ENCODE results near the gene LRRFIP1.
"Not testable (repeated sequence)": the region's sequence is repeated elsewhere in the genome, so short reads cannot be mapped to it uniquely, and the experiment has no call there.

LRRFIP1 gene

DNA sequence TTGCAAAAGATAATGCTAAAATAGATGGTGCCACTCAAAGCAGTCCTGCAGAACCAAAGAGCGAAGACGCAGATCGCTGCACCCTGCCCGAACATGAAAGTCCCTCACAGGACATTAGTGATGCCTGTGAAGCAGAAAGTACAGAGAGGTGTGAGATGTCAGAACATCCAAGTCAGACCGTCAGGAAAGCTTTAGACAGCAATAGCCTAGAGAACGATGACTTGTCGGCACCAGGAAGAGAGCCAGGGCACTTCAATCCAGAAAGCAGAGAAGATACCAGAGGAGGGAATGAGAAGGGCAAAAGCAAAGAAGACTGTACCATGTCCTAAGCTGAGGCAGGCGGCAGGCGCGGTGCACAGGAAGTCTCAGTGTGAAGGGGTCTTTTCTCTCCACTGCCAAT, 136.4 kb downstream of the LRRFIP1 start:
- no peaks in the 10 kb centered on the region for H3K4me1 ChIP-seq (ENCODE audit: low read length)
- H4K20me1 ChIP-seq (ENCODE audit: insufficient read depth, low read length), result no peaks in the 10 kb centered on the region
- no peak overlapping the region for H2AFZ ChIP-seq (ENCODE audit: low read depth, low read length)
- H3K4me3 ChIP-seq (ENCODE audit: low read length), result no peak overlapping the region
- no peaks in the 10 kb centered on the region for H3K79me2 ChIP-seq (ENCODE audit: low read length)
- no peaks in the 10 kb centered on the region for H3K27me3 ChIP-seq (ENCODE audit: low read depth, low read length)
- peaks cover 4% of the 10 kb centered on the region for H3K36me3 ChIP-seq (replicated peaks; ENCODE audit: low read depth, low read length)
- H3K9me3 ChIP-seq (ENCODE audit: insufficient read depth, low read length), result no peaks in the 10 kb centered on the region
- H3K9ac ChIP-seq (ENCODE audit: low read length), result no peak overlapping the region
- no peak for TF ChIP-seq CTCF (IDR thresholded peaks at IDR 0.05; ENCODE audit: low read depth, low read length)
- no peak for TF ChIP-seq EZH2phosphoT487 (IDR thresholded peaks at IDR 0.05; ENCODE audit: low read depth)
- H3K4me2 ChIP-seq (ENCODE audit: low read length), result no peak overlapping the region
- H3K27ac ChIP-seq (ENCODE audit: low read length), result no peak overlapping the region

- H3K4me1 ChIP-seq (ENCODE audit: low read length); H3K9ac ChIP-seq (ENCODE audit: low read length); H4K20me1 ChIP-seq (ENCODE audit: insufficient read depth, low read length); H3K9me3 ChIP-seq (ENCODE audit: insufficient read depth, low read length); H2AFZ ChIP-seq (ENCODE audit: low read depth, low read length); H3K4me2 ChIP-seq (ENCODE audit: low read length); H3K79me2 ChIP-seq (ENCODE audit: low read length); H3K27ac ChIP-seq (ENCODE audit: low read length); H3K4me3 ChIP-seq (ENCODE audit: low read length); H3K27me3 ChIP-seq (ENCODE audit: low read depth, low read length); H3K36me3 ChIP-seq (replicated peaks; ENCODE audit: low read depth, low read length): not testable (repeated sequence)
These were observed 137.7 kb downstream of the LRRFIP1 start for GRCh38 chr2:237765122-237765521.

DNA sequence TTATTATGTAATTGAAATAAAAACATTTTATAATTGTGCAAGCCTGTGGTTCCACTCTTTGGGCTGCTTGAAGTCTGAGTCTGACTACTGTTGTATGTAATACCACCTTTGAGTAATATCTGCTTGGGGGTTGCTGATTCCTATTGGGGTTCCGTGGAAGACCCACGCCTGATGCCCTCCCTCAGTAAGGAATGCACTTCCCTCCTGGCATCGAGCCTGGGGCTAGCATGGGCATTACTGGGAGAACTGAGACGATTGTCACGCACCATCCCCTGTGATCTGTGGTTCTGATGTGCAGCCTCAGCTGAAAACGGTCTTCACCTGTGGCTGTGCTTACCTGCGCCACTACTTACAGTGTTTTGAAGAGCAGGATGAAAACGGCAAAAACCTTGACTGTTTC, 138.5 kb downstream of the LRRFIP1 start:
- Histone ChIP-seq H3K27ac (ENCODE audit: low read length) (no peak overlapping the region), H3K4me1 (ENCODE audit: low read length) (no peaks in the 10 kb centered on the region), H3K9ac (ENCODE audit: low read length) (no peak overlapping the region), H3K27me3 (ENCODE audit: low read depth, low read length) (no peaks in the 10 kb centered on the region), H3K4me2 (ENCODE audit: low read length) (no peak overlapping the region), H3K79me2 (ENCODE audit: low read length) (no peaks in the 10 kb centered on the region), H3K4me3 (ENCODE audit: low read length) (no peak overlapping the region), H3K9me3 (ENCODE audit: insufficient read depth, low read length) (no peaks in the 10 kb centered on the region), H2AFZ (ENCODE audit: low read depth, low read length) (no peak overlapping the region), H3K36me3 (replicated peaks; ENCODE audit: low read depth, low read length) (no peaks in the 10 kb centered on the region), H4K20me1 (ENCODE audit: insufficient read depth, low read length) (no peaks in the 10 kb centered on the region)
- TF ChIP-seq CTCF (IDR thresholded peaks at IDR 0.05; ENCODE audit: low read depth, low read length) (no peak), EZH2phosphoT487 (IDR thresholded peaks at IDR 0.05; ENCODE audit: low read depth) (no peak)

- H3K4me1 ChIP-seq (ENCODE audit: low read length), result no peaks in the 10 kb centered on the region
- H3K36me3 ChIP-seq (replicated peaks; ENCODE audit: low read depth, low read length), result no peaks in the 10 kb centered on the region
- no peak overlapping the region for H3K9ac ChIP-seq (ENCODE audit: low read length)
- TF ChIP-seq CTCF (IDR thresholded peaks at IDR 0.05; ENCODE audit: low read depth, low read length) (no peak), EZH2phosphoT487 (IDR thresholded peaks at IDR 0.05; ENCODE audit: low read depth) (no peak)
- H4K20me1 ChIP-seq (ENCODE audit: insufficient read depth, low read length), result no peaks in the 10 kb centered on the region
- H2AFZ ChIP-seq (ENCODE audit: low read depth, low read length), result no peak overlapping the region
- H3K79me2 ChIP-seq (ENCODE audit: low read length), result no peaks in the 10 kb centered on the region
- H3K27ac ChIP-seq (ENCODE audit: low read length), result no peak overlapping the region
- no peaks in the 10 kb centered on the region for H3K9me3 ChIP-seq (ENCODE audit: insufficient read depth, low read length)
- H3K4me2 ChIP-seq (ENCODE audit: low read length), result no peak overlapping the region
- H3K27me3 ChIP-seq (ENCODE audit: low read depth, low read length), result no peaks in the 10 kb centered on the region
- H3K4me3 ChIP-seq (ENCODE audit: low read length), result no peak overlapping the region
These were observed 139.0 kb downstream of the LRRFIP1 start for GRCh38 chr2:237766340-237766739.

- H3K79me2 ChIP-seq (ENCODE audit: low read length), result no peaks in the 10 kb centered on the region
- no peak overlapping the region for H3K4me2 ChIP-seq (ENCODE audit: low read length)
- H3K4me3 ChIP-seq (ENCODE audit: low read length), result no peak overlapping the region
- no peaks in the 10 kb centered on the region for H3K4me1 ChIP-seq (ENCODE audit: low read length)
- no peaks in the 10 kb centered on the region for H3K9me3 ChIP-seq (ENCODE audit: insufficient read depth, low read length)
- no peak overlapping the region for H2AFZ ChIP-seq (ENCODE audit: low read depth, low read length)
- TF ChIP-seq EZH2phosphoT487 (IDR thresholded peaks at IDR 0.05; ENCODE audit: low read depth) (no peak), CTCF (IDR thresholded peaks at IDR 0.05; ENCODE audit: low read depth, low read length) (no peak)
- H4K20me1 ChIP-seq (ENCODE audit: insufficient read depth, low read length), result no peaks in the 10 kb centered on the region
- H3K9ac ChIP-seq (ENCODE audit: low read length), result no peak overlapping the region
- H3K27ac ChIP-seq (ENCODE audit: low read length), result no peak overlapping the region
- H3K27me3 ChIP-seq (ENCODE audit: low read depth, low read length), result no peaks in the 10 kb centered on the region
- no peaks in the 10 kb centered on the region for H3K36me3 ChIP-seq (replicated peaks; ENCODE audit: low read depth, low read length)
These were observed 145.1 kb downstream of the LRRFIP1 start for GRCh38 chr2:237772513-237772912.
